ENCODE measurements around the gene BORCS5. TPM values are rescaled to one million over a fixed set of nuclear protein-coding genes. Genes with fewer than 3 reads are reported as not detected.

BORCS5 gene
- total RNA-seq, 2 experiments from 2014 or later = 10.4 to 22.9 TPM

DNA sequence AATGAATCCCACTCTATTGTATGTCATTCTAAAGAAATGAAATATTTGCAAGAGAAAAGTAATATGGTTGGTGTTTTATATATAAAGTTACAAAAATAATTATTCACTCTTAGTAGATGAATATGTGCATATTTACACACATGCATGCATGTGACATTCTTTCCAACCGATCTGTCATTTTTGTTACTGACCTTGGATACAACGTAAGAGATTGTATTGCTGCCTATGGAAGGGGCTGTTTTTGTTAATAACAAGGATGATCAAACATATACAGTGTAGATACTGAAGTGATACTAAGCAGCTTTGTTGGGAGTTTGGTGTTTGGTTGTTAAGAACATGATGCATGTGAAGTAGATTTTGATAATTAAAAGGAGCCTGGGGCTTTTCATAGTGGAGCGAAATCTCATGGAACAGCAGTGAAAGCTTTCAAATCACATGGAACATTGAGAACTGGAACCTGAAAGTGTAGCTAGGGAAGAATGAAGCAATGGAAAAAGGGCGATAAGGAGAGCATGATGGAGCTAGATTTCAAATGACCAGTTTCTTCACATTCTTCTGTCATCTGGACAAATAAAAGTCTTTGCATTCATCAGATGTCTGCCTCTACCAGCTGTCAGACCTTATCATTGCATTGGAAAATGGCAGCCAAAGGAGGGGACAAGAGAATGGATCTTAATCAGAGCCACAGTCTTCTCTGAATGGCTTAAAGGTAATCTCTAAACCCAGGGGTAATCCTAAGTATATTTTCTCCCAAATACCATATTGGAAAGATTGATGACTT, 10.0 kb downstream of the BORCS5 start:
- intact Hi-C loops (cut with micrococcal nuclease; ENCODE audit: unreplicated experiment) = loop anchor here (5.0 kb wide), 1 partner anchor 60 kb away; no protein-coding TSS in a partner anchor
- no TSS peak for BruUV-seq (replicated peaks)
- peaks cover 11% of the 10 kb centered on the region for H3K36me3 ChIP-seq (ENCODE audit: insufficient read depth, low read length)
- no peak overlapping the region for H3K4me3 ChIP-seq (ENCODE audit: low read depth, low read length, poor library complexity, severe bottlenecking)
- no peaks in the 10 kb centered on the region for H3K9me3 ChIP-seq (ENCODE audit: low read length)
- no peaks in the 10 kb centered on the region for H4K20me1 ChIP-seq (ENCODE audit: insufficient read depth, low read length)
- POLR2A ChIA-PET = interaction anchor here (0.7 to 2.8 kb wide), 3 partner anchors 9 to 72 kb away, joined by 3 to 24 read pairs (median 3); partner anchors contain the start of gene BORCS5
- no peak for DNase-seq (ENCODE audit: low spot score)
- H3K4me1 ChIP-seq (ENCODE audit: insufficient read depth, low read length, poor library complexity, severe bottlenecking) = no peaks in the 10 kb centered on the region
- H3K9me2 ChIP-seq (ENCODE audit: insufficient read depth, low read length) = no peaks in the 10 kb centered on the region
- no peak overlapping the region for H3K27ac ChIP-seq (ENCODE audit: low read depth, low read length, poor library complexity, severe bottlenecking)
- TF ChIP-seq, protein P1, sequence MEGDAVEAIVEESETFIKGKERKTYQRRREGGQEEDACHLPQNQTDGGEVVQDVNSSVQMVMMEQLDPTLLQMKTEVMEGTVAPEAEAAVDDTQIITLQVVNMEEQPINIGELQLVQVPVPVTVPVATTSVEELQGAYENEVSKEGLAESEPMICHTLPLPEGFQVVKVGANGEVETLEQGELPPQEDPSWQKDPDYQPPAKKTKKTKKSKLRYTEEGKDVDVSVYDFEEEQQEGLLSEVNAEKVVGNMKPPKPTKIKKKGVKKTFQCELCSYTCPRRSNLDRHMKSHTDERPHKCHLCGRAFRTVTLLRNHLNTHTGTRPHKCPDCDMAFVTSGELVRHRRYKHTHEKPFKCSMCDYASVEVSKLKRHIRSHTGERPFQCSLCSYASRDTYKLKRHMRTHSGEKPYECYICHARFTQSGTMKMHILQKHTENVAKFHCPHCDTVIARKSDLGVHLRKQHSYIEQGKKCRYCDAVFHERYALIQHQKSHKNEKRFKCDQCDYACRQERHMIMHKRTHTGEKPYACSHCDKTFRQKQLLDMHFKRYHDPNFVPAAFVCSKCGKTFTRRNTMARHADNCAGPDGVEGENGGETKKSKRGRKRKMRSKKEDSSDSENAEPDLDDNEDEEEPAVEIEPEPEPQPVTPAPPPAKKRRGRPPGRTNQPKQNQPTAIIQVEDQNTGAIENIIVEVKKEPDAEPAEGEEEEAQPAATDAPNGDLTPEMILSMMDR (conservative IDR thresholded peaks at IDR 0.05; ENCODE audit: low read length) = no peak
- TF ChIP-seq EZH2phosphoT487 (IDR thresholded peaks at IDR 0.05; ENCODE audit: borderline replicate concordance, low read depth, low read length) = no peak
- CTCF ChIA-PET (ENCODE audit: unreplicated experiment) = no interaction called here
- H2AFZ ChIP-seq (ENCODE audit: low read length) = no peak overlapping the region
- no peak overlapping the region for H3K4me2 ChIP-seq (ENCODE audit: low read length)
- H3K79me2 ChIP-seq (ENCODE audit: insufficient read depth, low read depth, low read length) = no peaks in the 10 kb centered on the region

DNA sequence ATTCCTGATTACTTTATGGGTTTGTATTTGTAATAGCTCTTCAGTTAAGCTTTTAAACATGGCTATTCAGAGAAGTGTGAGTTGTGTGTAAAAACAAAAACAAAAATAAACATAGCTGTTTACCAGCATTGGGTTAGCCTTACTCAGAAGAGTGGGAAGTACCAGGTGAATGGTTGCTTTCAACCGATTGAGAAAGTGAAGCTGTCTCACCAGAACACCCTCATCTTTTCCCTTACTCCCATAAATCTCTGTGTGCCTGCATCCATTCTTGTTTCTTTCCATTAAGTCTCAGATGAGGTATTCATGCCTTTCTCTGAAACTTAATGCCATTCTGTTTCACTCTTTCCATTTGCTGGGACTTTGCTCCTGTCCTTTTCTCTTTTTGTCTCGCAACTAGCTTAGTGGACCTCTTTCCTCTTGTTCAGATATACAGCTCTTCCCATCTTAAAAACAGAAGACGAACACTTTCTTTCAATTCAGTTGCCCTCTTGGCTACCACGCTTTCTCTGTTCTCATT, 10.7 kb downstream of the BORCS5 start:
- Histone ChIP-seq H3K27ac (ENCODE audit: low read depth, low read length, poor library complexity, severe bottlenecking) (no peak overlapping the region), H3K79me2 (ENCODE audit: insufficient read depth, low read depth, low read length) (no peaks in the 10 kb centered on the region), H2AFZ (ENCODE audit: low read length) (no peak overlapping the region), H3K4me2 (ENCODE audit: low read length) (no peak overlapping the region), H3K9me3 (ENCODE audit: low read length) (no peaks in the 10 kb centered on the region), H3K4me1 (ENCODE audit: insufficient read depth, low read length, poor library complexity, severe bottlenecking) (no peaks in the 10 kb centered on the region), H3K9me2 (ENCODE audit: insufficient read depth, low read length) (no peaks in the 10 kb centered on the region), H3K36me3 (ENCODE audit: insufficient read depth, low read length) (peaks cover 10% of the 10 kb centered on the region), H4K20me1 (ENCODE audit: insufficient read depth, low read length) (no peaks in the 10 kb centered on the region), H3K4me3 (ENCODE audit: low read depth, low read length, poor library complexity, severe bottlenecking) (no peak overlapping the region)
- CTCF ChIA-PET (ENCODE audit: unreplicated experiment) = no interaction called here
- no peak for DNase-seq (ENCODE audit: low spot score)
- POLR2A ChIA-PET = interaction anchor here (0.7 to 2.8 kb wide), 2 partner anchors 10 to 71 kb away, joined by 3 to 24 read pairs; partner anchors contain the start of gene BORCS5
- no peak for TF ChIP-seq EZH2phosphoT487 (IDR thresholded peaks at IDR 0.05; ENCODE audit: borderline replicate concordance, low read depth, low read length)
- TF ChIP-seq, protein P1 (conservative IDR thresholded peaks at IDR 0.05; ENCODE audit: low read length) = no peak
- no TSS peak for BruUV-seq (replicated peaks)
- intact Hi-C loops (cut with micrococcal nuclease; ENCODE audit: unreplicated experiment) = loop anchor here (5.0 kb wide), 1 partner anchor 60 kb away; no protein-coding TSS in a partner anchor
